GM18519 (cell line): ENCODE measurements around the gene OPCML.
A peak's percentile ranks its signal among the peaks of the same experiment; 100 is the strongest.

Source experiments
- ATAC-seq: cut with Tn5 transposase; IDR thresholded peaks from one replicate; pipeline ENCODE4 v1.9.1; 2021; ENCODE audit warnings: mild to moderate bottlenecking, moderate library complexity; ENCODE audit not compliant: unreplicated experiment, low FRiP score

Gene OPCML

GRCh38 chr11:133311230-133311629, 221.1 kb downstream of the OPCML start:
- ATAC-seq = no peak

- ATAC-seq = no peak
Measured at GRCh38 chr11:133306019-133306418, 226.3 kb downstream of the OPCML start.

DNA sequence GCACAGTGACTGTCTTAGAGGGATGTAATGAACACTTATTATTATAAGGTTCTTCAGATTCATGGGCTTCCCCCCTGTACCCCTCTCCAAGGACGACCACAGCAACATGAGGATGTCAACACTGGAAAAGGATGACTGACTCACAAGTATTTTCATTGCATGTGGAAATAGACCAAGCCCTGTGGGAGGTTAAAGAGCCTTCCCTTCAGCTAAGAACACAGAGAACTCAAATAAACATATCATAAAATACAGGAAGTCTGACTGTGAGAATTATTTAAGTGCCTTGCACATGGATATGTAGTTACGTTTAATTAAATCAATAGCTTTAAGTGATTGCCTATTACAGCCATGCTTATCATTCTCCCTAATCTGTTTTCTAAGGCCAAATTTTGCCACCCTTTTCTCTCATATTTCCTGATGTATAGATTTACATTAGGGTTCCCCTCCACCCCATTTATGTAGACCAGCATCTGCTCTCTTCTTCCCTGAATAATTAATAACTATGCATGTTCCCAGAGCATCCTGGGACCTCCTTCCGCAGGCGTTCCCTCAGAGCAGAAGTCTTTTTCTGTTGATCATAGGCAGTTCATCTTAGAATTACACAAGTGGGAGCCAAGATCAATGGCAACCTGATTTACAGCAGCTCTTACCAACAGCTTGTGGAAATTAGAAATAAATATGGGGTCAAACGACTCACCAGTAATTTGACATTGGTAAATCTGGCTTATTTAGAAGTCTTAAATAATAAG, 226.9 kb downstream of the OPCML start:
- no peak for ATAC-seq

GRCh38 chr11:133303262-133303661, 229.0 kb downstream of the OPCML start:
- no peak for ATAC-seq

DNA sequence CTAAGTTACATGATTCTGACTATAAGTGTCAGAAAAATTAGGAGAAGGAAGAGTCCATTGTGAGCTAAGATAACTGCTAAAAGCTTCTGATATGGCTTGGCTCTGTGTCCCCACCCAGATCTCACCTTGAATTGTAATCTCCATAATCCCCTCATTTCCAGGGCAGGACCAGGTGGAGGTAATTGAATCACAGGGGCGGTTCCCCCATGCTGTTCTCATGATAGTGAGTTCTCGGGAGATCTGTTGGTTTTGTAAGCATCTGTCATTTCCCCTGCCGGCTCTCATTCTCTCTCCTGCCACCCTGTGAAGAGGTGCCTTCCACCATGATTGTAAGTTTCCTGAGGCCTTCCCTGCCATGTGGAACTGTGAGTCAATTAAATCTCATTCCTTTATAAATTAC, 230.2 kb downstream of the OPCML start:
- ATAC-seq = no peak

DNA sequence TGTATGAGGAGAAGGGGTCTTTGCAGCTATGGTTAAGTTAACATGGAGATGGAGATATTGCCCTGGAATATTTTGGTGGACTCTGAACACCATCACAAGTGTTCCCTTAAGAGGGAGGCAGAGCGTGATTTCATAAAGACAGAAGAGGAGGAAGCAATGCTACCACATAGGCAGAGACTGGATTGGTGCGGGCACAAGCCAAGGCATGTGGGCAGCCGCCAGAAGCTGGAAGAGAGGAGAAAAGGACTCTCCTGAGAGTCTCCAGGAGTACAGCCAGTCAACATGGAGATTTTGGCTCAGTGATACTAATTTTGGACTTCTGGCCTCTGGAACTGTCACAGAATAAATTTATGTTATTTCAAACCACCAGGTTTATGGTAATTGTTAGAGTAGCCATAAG, 231.6 kb downstream of the OPCML start:
- ATAC-seq = no peak

- ATAC-seq = no peak
Measured at GRCh38 chr11:133291780-133292179, 240.5 kb downstream of the OPCML start.

DNA sequence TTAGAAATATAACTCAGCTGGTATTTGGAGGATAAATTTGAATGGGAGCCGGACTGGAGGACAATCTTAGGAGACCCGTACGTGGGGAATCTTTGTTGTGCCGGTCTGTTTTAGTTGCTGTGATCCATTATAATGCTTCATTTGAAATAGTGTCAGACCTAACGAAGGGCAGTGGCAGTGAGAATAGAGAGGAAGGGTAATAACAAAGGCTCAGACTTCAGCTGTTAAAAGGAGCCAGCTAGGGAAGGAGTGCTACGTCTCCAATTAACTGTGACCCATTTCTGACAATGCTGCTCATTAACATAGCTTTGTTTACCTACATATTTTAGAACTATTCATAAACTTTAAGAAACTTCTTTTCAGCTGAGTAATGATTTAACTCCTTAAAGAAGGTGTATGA, 246.9 kb downstream of the OPCML start:
- ATAC-seq = no peak

DNA sequence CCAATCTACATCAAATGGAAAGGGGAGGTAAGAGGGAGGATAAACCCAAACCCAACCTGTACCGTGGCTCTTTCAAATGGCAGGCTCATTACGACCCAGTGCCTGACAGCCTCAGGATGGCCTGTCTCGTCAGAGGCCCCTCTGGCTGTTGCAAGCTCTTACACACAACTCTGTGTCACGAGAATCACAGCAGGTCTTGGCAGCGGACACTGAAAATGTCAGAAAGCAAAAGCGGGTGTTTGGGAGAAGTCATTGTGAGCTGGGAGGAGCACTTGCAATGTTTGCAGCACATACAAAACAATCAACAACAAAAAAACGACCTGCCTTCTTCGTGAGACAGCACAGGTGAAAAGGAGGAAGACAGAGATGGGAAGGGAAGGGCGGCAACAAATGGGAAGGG, 248.1 kb downstream of the OPCML start:
- no peak for ATAC-seq

DNA sequence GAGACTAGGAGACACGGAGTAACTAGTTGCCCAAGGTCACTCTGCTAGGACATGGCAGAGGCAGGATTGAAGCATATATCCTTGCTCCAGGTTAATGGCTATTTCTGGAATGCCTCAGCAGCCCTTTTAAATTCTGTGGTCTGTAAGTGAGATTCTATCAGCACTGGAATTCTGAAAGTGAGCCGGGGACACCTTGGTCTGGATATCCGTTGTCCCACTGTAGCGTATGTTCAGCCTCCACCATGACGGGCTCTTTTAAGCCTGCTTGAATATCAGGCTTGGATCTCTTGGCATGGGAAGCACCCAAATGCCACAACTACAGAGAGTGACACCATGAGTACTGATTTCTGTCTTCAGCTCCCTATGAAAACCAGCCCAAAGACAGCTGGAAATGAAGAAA, 254.4 kb downstream of the OPCML start:
- ATAC-seq = no peak

DNA sequence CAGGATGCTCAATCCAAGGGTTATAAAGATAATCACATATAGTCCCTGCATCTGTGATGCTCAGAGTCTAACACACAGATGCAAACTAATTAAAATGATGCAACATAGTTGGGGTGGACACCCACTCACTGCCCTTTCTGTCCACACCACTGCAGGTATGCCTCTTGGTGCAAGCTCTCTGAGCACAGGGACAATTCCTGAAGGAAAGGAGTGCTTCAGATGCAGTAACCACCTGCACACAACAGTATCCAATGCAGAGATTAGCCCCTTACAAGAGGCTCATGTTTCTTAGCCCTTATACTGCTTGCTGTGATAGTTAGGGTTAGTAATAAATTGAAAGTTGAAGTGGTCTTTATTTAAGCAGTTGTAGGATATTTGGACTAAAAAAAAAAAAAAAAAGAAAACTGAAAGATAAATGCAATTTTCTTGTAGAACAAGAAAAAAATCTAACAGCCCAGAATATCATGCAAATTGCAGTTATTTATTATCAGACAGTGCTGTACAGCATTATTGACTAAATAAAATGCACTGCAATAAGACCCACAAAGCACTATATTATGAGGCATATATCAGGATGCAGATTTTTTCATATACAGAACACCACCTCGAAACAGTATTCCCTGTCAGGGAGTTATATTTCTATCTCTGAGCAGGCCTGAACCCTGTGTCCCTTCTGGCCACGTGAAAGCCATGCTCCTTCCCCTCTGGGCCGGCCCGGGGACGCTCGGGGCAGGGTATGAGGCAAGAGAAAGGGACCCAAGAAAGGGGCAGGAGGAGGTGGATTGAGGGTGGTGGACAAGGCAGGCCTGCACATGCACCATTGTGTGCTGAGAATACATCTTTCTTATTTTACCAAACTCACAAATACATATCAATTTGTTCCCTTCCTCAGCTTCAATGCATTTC, 260.2 kb downstream of the OPCML start:
- ATAC-seq = no peak

DNA sequence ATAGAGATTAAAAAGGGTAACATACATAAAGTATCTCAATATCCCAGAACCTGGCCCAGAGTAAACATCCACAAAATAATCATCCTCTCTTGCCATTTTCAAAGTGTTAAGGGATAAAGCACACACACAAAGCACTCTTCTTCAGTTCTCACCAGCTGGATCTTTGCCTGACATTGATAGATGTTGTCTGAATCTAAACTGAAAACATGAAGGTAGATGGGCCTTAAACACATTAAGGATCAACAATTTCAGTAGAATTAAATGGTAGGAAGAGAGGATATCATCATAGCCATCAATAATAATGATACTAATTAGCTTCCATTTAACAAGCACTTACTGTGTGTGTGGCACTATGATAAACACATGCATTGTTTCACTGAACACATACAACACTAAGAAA, 261.1 kb downstream of the OPCML start:
- ATAC-seq = no peak

GRCh38 chr11:133269267-133269666, 263.0 kb downstream of the OPCML start:
- ATAC-seq = peak; percentile 95

DNA sequence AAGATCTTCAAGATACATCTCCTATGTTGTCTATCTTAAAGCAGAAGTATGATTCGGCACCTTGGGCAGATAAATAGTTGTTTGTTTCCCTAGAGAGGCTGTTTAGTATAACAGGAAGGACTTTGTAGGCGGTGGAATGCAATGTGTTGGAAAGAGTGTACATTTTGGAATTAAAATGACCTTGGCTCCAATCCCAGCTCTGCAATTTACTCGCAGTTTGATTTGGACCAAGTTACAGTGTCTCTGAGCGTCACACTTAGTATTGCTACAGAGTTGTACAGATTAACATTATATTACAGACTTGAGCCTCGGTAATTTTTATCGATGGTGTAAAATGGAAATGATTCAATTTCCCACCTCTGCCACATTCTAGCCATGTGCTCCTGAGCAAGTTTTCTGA, 265.3 kb downstream of the OPCML start:
- no peak for ATAC-seq

- ATAC-seq = no peak
Measured at GRCh38 chr11:133265530-133266035, 266.7 kb downstream of the OPCML start.

DNA sequence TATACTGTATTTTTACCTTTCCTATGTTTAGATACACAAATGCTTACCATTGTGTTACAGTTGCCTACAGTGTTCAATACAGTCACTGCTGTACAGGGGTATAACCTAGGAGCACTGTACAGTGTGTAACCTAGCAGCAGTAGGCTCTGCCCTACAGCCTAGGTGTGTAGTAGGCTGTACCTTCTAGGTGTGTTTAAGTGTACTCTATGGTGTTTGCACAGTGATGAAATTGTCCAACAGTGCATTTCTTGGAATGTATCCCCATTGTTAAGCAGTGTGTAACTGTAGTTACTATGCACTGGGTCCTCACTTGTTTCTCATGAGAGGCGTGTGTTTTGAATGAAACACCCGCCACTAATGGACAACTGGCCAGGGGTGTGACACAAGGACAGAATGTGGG, 269.0 kb downstream of the OPCML start:
- ATAC-seq = no peak

- ATAC-seq = no peak
Measured at GRCh38 chr11:133258751-133259150, 273.6 kb downstream of the OPCML start.

- no peak for ATAC-seq
Measured at GRCh38 chr11:133254601-133255000, 277.7 kb downstream of the OPCML start.

DNA sequence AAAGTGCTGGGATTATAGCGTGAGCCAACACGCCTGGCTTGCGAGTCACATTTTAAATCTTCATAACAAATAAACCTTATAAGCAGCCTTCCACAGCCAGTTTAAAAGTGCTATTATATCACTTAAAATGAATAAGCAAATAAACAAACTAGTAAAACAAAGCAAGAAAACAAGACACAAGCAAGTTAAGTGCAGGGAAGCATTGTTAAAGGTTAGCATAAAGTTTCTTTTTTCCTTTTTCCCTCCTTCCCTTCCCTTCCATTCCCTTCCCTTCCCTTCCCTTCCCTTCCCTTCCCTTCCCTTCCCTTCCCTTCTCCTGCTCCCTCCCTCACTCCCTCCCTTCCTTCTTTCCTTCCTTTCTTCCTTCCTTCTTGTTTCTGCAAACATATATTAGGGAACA, 278.7 kb downstream of the OPCML start:
- no peak for ATAC-seq

DNA sequence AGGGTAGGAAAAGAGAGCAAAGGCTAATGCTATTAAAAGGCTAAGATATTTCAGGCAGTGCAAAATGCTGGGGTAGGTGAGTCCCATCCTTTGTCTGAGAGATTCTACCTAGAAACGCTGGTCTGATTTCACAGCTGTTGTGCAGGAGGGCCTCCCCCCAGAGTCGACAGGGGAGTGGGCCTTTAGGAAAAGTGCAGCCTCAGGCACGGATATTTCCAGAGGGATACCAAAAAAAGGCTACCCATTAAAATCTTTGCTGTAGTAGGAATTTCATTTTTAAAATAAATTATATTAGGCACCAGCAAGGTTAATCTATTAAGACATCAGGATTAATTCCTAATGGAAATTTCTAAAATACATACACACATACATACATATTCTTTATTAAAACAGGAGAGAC, 280.5 kb downstream of the OPCML start:
- no peak for ATAC-seq

GRCh38 chr11:133249530-133249929, 282.8 kb downstream of the OPCML start:
- ATAC-seq = no peak

- ATAC-seq = no peak
Measured at GRCh38 chr11:133249065-133249464, 283.2 kb downstream of the OPCML start.
